HG03439 (cell line): ENCODE measurements around the gene ODR4.
"Not testable (repeated sequence)": the region's sequence is repeated elsewhere in the genome, so short reads cannot be mapped to it uniquely, and the experiment has no call there.

Experiments
- ATAC-seq: cut with Tn5 transposase; IDR thresholded peaks from one replicate; pipeline ENCODE4 v1.9.1; 2021; ENCODE audit warnings: mild to moderate bottlenecking, moderate library complexity; ENCODE audit not compliant: unreplicated experiment

ODR4 gene

GRCh38 chr1:186375152-186375928 is at the start of gene ODR4, which contains the start of gene TPR:
TSS of gene ODR4 (plus strand) at chr1:186375838. CDS start at chr1:186379786, 3,948 bp downstream.
TSS of gene TPR (minus strand) at chr1:186375253. CDS start at chr1:186375028, 225 bp downstream.
- peak; percentile 88 for ATAC-seq

GRCh38 chr1:186326009-186326408 is 49.6 kb upstream of the ODR4 start:
- ATAC-seq = no peak

DNA sequence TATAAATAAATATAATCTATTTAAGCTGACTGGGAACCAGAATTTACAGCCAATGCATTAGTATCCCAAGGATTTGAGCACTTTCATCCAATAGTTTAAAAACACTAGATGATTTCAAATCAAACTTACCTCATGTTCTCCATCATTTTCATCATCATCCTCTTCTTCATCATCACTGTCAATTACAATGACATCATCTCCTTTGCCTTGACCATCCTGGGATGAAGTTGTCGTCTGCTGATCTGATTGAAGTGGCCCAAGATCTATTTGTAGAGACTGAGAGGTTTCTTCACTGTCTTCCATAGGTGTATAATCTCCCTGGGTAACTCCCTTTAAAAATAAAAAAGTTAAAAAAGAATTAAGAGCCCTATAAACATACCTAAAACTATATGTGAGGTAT is 48.3 kb upstream of the ODR4 start:
- no peak for ATAC-seq

- no peak for ATAC-seq
These were observed 44.9 kb upstream of the ODR4 start for GRCh38 chr1:186330758-186331157.

DNA sequence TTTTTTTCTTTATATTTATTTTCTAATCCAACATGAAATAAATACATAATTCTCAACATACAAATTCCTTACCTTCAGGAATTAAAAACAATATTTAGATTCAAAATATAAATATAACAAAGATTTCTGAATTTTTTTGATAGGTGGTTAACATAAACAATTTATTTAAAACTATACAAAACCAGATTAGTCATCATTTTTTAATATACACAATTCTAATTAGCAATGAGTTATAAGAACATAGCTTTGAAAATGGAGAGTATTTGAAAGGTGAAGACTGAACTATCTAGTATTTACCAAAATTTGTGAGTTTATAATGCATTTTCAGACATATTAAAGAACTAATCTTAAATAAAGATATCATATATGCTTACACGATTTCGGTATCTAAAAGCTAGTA is 38.1 kb upstream of the ODR4 start:
- no peak for ATAC-seq

DNA sequence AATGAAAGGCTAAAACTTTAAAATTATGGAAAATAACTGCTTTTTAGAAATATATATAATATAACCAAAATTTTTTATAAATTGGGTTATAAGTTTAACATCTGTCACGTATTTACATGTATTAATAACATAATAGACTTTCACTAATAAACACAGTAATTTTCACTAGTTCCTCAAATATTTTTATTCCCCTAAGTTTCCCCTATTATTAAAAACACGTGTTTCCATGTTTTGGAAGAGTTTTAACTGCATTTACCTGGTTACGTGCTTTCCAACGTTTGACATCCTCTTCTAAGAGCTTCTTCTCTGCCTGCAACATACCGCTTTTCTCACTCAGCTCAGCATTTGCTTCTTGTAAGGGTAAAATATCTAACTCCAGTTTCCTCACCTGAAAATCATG is 34.9 kb upstream of the ODR4 start:
- ATAC-seq = no peak

DNA sequence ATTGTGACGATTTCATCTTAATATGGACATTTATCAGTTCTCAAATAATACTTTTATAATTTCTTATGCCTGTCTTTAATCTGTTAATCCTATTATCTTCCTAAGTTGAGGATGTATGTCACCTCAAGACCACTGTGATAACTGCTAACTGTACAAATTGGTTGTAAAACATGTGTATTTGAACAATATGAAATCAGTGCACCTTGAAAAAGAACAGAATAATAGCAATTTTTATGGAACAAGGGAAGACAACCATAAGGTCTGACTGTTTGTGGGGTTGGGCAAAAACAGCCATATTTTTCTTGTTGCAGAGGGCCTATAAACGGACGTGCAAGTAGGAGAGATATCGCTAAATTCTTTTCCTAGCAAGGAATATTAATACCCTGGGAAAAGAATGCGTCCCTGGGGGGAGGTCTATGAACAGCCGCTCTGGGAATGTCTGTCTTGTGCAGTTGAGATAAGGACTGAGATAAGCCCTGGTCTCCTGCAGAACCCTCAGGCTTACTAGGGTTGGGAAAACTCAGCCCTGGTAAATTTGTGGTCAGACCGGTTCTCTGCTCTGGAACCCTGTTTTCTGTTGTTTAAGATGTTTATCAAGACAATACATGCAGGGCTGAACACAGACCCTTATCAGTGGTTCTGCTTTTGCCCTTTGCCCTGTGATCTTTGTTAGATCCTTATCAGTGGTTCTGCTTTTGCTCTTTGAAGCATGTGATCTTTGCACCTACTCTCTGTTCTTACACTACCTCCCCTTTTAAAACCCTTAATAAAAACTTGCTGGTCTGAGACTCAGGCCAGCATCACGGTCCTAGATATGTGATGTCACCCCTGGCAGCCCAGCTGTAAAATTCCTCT is 27.6 kb upstream of the ODR4 start:
- ATAC-seq = not testable (repeated sequence)

DNA sequence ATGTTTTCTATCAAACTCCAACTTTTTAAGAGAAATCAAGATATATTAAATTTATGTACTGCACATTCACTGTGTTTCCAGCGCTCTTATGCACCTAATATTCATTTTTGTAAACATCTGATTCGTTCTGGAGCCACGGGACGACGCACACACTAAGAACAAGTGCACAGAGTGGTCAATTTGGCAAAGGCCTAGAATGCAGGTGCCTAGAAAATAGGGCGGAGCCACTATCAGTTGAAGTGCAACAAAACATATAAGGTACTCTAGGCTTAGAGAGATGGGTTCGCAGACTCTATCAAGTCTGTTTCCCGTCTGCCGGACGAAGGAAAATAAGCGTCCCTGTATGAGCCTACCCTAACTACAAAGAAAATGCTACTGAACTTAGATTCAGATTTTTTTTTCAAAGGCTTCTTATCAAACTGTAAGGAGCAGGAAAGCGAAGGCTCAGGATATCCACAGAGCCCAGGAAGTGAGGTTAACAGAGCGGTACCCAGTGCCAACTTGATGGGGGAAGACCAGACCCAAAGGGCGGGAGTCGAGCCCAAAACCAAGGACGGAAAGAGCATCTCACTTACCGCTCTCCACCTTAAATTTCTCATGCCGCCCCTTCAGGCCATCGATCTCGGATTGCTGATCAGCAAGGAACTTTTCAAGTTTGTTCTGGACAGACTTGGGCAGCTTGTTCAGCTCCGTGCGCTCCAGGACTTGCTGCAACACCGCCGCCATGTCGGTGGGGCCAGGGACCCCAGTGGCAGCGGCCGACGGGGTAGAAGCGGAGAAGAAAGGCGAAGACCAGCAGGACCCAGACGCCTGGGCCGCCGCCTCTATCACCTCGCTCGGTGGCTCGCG is 1.1 kb upstream of the ODR4 start:
- ATAC-seq = peak; percentile 34

DNA sequence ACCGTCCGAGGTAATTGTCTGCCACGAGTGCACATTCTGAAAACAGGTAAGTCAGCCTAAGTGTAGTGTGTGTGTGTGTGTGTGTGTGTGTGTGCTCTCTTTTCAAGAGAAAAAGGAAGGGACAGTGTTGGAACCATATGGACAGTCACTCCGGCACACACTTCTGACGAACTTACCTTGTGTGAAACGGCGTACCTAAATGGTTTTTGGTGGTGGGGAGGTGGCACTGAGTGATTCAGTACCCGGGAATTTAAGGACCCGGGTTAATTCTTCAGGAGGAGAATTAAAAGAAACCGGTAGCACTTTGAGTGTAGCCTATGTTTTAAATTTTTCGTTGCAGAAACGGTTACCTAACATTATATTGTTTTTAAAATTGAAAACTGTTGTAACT is 286 bp downstream of the ODR4 start:
- no peak for ATAC-seq

DNA sequence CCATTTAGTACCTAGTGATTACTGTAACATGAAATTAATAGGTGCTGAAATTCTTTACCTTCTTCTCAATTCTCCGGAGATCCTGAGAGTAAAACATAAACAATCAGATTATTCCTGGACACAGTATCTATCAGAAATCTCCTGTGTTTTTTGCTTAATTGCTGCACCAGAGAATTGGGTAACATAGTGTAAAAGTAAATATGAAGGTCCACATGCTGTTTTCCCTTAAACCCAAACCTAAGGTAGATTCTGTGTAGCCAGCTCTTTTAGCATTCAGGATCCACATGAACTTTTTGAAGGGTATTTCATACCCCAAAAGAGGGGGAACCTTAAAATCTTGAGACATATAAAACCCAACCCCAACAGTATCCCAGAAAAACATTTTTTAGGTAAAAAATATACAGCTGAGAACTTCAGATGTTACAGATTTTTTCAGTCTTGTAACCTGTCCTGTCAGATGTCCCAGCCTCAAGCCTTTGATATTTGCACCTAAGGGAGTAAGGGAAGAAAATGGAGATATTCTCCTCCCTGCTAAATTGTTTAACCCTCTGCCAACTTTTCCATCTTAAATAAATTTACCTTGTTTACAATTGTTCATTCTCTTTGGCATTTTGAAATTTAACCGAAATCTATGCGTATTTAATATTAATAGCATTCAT is 11.2 kb downstream of the ODR4 start:
- ATAC-seq = no peak

DNA sequence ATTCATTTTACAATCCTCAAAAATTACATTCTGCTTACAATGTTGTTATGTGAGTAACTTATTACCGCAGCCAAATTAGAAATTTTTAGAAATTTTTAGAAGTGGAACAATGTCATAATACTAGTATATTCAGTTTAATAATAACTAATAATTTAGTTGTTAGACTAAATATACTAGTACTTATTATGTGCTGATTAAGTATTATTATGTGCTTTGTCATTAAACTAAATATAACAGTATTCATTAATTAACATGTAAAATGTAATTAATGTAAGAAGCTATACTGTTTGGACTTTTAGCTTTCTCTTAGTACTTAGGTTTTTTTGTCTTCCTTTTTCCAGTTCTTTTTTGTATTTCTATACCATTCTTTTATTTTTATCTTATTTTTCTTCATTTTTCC is 15.3 kb downstream of the ODR4 start:
- no peak for ATAC-seq

GRCh38 chr1:186391841-186392240 is 16.2 kb downstream of the ODR4 start:
- no peak for ATAC-seq

- ATAC-seq = not testable (repeated sequence)
These were observed 17.1 kb downstream of the ODR4 start for GRCh38 chr1:186392711-186393110.

GRCh38 chr1:186401446-186401845 is 25.8 kb downstream of the ODR4 start:
- ATAC-seq = not testable (repeated sequence)

DNA sequence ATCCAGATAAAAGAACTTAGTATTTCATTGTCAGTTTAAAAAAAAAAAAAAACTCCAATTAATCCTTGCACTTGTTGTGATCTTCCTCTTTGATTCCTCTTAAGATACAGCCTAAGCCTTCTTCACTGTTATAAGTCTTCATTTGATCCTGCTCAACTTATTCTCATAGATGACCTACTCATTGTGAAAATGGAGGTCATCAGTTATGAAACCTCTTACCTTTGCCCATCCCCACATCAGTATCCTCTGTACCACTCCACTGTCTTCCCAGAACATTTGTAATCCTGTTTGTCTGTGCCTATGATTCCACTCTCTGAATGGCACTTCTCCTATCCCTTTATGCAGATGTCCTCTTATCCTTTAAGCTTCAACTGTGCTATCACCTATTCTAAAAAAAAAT is 28.0 kb downstream of the ODR4 start:
- no peak for ATAC-seq

DNA sequence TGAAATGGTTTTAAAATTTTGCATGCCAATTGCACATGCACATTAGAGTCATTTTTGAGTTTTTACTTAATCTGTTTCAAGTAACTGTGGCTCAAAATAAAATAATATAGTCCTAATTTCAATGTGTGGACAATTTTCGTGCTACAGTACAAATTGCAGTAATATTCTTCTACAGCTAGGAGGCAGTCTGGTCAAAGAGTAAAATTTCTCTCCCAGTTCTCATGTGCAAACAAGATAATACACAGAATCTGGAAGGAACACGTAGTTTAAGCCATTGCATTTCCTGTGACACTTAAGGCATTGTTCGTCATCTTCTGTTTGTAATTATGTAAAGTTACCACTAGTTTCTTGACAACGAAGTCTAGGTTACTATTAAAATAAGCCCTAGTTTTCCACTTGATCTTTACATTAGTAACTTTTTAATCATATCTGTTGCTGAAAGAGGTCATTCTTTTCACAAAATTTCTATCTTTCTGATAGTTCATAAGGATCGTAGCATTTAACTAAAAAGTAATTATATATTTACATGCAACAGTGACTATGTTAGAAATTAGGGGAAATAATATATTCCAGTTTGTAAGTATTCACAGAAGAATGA is 28.9 kb downstream of the ODR4 start:
- ATAC-seq = no peak

GRCh38 chr1:186409091-186409490 is 33.5 kb downstream of the ODR4 start:
- no peak for ATAC-seq

DNA sequence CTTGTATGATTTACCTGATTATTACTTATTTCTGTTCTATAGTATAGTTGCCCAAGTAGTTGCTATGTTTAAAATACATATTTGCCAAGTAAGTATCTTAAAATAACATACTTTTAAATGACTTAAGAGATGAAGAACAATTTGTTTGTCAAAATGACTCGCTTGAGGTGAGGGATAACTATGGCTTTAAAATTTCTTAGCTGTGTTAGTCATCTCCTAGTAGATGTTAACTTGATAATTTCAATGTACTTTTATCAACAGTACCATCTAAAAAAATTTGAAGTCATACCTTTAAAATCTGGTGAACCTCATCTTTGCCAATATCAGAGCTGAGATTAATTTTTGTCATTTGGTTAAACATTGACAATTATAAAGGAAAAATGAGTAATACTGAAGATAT is 37.7 kb downstream of the ODR4 start:
- no peak for ATAC-seq

DNA sequence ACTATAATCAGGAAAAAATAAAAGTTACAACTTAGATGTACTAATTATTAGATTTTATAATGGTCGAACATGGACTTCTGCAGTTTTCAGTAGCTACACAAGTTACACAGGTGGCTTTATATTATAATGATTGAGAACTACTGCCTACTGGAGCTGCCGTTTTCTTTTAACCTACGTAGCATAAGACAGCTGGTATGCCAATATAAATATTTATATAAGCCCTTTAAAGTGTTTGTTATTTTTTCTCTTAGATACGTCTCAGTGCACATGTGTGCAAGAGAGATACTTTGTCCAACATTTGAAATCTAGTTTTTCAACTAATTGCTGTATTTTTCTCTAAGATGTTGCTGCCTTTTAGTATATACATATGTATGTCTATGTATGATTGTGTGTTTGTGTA is 42.9 kb downstream of the ODR4 start:
- no peak for ATAC-seq

GRCh38 chr1:186420311-186420710 is 44.7 kb downstream of the ODR4 start:
- no peak for ATAC-seq
